ENCODE results near the gene ARRDC4. TPM values are rescaled to one million over a fixed set of nuclear protein-coding genes. Genes with fewer than 3 reads are reported as not detected.

The ARRDC4 gene
- total and polyA plus RNA-seq, 2 of the 8 experiments (the other 6 are each of a cell fraction or from before 2014, with no cell fraction given), result 3.5 to 3.8 TPM

GRCh38 chr15:97995881-97996603 is 35.5 kb downstream of the ARRDC4 start:
- no peak overlapping the region for H3K18ac ChIP-seq (ENCODE audit: extremely low read depth, low read length)
- H4K5ac ChIP-seq (ENCODE audit: insufficient read length, low read depth, low read length), result no peak overlapping the region
- no peak overlapping the region for H3K4ac ChIP-seq (replicated peaks; ENCODE audit: insufficient read length, low read depth, low read length)
- H2BK20ac ChIP-seq (ENCODE audit: low read length), result no peak overlapping the region
- H4K8ac ChIP-seq (ENCODE audit: extremely low read depth, insufficient read depth, low read length), result no peak overlapping the region
- no peak for FAIRE-seq
- H4K20me1 ChIP-seq (replicated peaks in 1 of 2; ENCODE audit: control insufficient read depth in 1 of 2, insufficient read depth in 2 of 2, low read length in 2 of 2), result peaks cover 0 to 4% of the 10 kb centered on the region in 2 experiments
- H3K79me2 ChIP-seq (ENCODE audit: control insufficient read depth in 1 of 2, insufficient read depth in 2 of 2, low read length in 2 of 2), result no peaks in the 10 kb centered on the region; a peak in 1 of 4 replicates
- no peaks in the 10 kb centered on the region; the same call in 1 of the 2 replicates for H3K79me1 ChIP-seq (ENCODE audit: low read depth, low read length)
- no peak overlapping the region for H3K23ac ChIP-seq (ENCODE audit: insufficient read length)
- H2BK15ac ChIP-seq (ENCODE audit: low read length), result no peak overlapping the region
- no peak overlapping the region for H3K4me2 ChIP-seq (ENCODE audit: insufficient read depth in 1 of 2, low read depth in 2 of 2, low read length in 2 of 2)
- H3K4me3 ChIP-seq (ENCODE audit: extremely low read depth in 1 of 4, insufficient read depth in 2 of 4, low read depth in 3 of 4, low read length in 4 of 4), result no peak overlapping the region
- H3K23me2 ChIP-seq (ENCODE audit: low read depth, low read length), result peaks cover 4% of the 10 kb centered on the region; the same call in 1 of the 2 replicates
- no peak overlapping the region for H2AK5ac ChIP-seq (ENCODE audit: low read depth, low read length)
- H3K27me3 ChIP-seq (replicated peaks in 1 of 4; ENCODE audit: control insufficient read depth in 3 of 4, extremely low read depth in 1 of 4, insufficient read depth in 3 of 4, low read length in 3 of 4), result no peaks in the 10 kb centered on the region
- no peak overlapping the region for H3K56ac ChIP-seq (replicated peaks; ENCODE audit: insufficient read length, low read depth, low read length)
- no peaks in the 10 kb centered on the region for H3K36me3 ChIP-seq (ENCODE audit: control insufficient read depth in 2 of 4, insufficient read depth in 4 of 4, low read length in 3 of 4)
- ChIA-PET POLR2A (ENCODE audit: partially characterized antibody) (no interaction called here), CTCF (ENCODE audit: partially characterized antibody) (interaction anchor here (0.7 to 2.8 kb wide), 17 partner anchors 10 to 316 kb away, joined by 3 to 14 read pairs (median 4); no protein-coding TSS in a partner anchor)
- H2AFZ ChIP-seq (ENCODE audit: low read length), result no peak overlapping the region
- no peak overlapping the region for H2BK120ac ChIP-seq (replicated peaks; ENCODE audit: low read depth, low read length)
- H3K4me1 ChIP-seq (replicated peaks in 1 of 4; ENCODE audit: control insufficient read depth in 3 of 4, insufficient read depth in 4 of 4, low read length in 3 of 4), result no peaks in the 10 kb centered on the region
- H3K27ac ChIP-seq (ENCODE audit: low read depth, low read length), result no peak overlapping the region
- 93% methylated on average over 5 of the region's 5 CpGs; no CpG with 5 or more reads in 1 of the 2 experiments for WGBS, 2 experiments (ENCODE audit: extremely low coverage in 1 of 2, insufficient coverage in 1 of 2, insufficient read length in 1 of 2, insufficient replicate concordance in 2 of 2, low coverage in 1 of 2, low lambda C conversion rate in 2 of 2, missing lambda C conversion rate in 1 of 2)
- no peak overlapping the region for H3K14ac ChIP-seq (ENCODE audit: insufficient read length)
- peak in 1 of 2 experiments; percentile 49 for DNase-seq (ENCODE audit: low read depth in 1 of 2, low spot score in 2 of 2)
- H3K9me3 ChIP-seq (ENCODE audit: insufficient read depth in 2 of 2, low read depth in 1 of 2, low read length in 1 of 2), result no peaks in the 10 kb centered on the region; a peak in 1 of 4 replicates
- no peak overlapping the region for H4K91ac ChIP-seq (replicated peaks; ENCODE audit: insufficient read length, low read length)
- H3K9ac ChIP-seq (replicated peaks in 1 of 4; ENCODE audit: extremely low read depth in 1 of 4, low read depth in 3 of 4, low read length in 3 of 4), result no peak overlapping the region
- H2BK12ac ChIP-seq (ENCODE audit: low read depth, low read length), result no peak overlapping the region
- no peak overlapping the region for H2BK5ac ChIP-seq (ENCODE audit: low read depth, low read length)
- TF ChIP-seq BACH1 (IDR thresholded peaks at IDR 0.05; ENCODE audit: low read length) (no peak), KDM1A (IDR thresholded peaks at IDR 0.05; ENCODE audit: borderline replicate concordance, low read length) (no peak), TCF12 (IDR thresholded peaks at IDR 0.05; ENCODE audit: low read depth, low read length) (0 out of 2 replicates have a peak, but pooled peaks have one; percentile 27), FOSL1 (IDR thresholded peaks at IDR 0.05; ENCODE audit: insufficient read depth, low read depth, low read length) (no peak), EP300 (IDR thresholded peaks at IDR 0.05; ENCODE audit: borderline replicate concordance in 1 of 2, low read depth in 2 of 2, low read length in 2 of 2) (no peak), RAD21 (IDR thresholded peaks at IDR 0.05 in 1 of 2, conservative IDR thresholded peaks at IDR 0.05 in 1 of 2; ENCODE audit: low read depth in 2 of 2, low read length in 2 of 2) (peak; percentile 44 to 59)
- TF ChIP-seq, protein P1, sequence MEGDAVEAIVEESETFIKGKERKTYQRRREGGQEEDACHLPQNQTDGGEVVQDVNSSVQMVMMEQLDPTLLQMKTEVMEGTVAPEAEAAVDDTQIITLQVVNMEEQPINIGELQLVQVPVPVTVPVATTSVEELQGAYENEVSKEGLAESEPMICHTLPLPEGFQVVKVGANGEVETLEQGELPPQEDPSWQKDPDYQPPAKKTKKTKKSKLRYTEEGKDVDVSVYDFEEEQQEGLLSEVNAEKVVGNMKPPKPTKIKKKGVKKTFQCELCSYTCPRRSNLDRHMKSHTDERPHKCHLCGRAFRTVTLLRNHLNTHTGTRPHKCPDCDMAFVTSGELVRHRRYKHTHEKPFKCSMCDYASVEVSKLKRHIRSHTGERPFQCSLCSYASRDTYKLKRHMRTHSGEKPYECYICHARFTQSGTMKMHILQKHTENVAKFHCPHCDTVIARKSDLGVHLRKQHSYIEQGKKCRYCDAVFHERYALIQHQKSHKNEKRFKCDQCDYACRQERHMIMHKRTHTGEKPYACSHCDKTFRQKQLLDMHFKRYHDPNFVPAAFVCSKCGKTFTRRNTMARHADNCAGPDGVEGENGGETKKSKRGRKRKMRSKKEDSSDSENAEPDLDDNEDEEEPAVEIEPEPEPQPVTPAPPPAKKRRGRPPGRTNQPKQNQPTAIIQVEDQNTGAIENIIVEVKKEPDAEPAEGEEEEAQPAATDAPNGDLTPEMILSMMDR (IDR thresholded peaks at IDR 0.05; ENCODE audit: control extremely low read depth in 1 of 3, insufficient read depth in 1 of 3, low read depth in 1 of 3, low read length in 3 of 3), result peak; percentile 42 to 63 (median 53)
- TF ChIP-seq, protein P2, sequence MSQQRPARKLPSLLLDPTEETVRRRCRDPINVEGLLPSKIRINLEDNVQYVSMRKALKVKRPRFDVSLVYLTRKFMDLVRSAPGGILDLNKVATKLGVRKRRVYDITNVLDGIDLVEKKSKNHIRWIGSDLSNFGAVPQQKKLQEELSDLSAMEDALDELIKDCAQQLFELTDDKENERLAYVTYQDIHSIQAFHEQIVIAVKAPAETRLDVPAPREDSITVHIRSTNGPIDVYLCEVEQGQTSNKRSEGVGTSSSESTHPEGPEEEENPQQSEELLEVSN (IDR thresholded peaks at IDR 0.05), result peak; percentile 87

Measured in H1 (cell line).